OCI-M1 (cell line): ENCODE data around the gene GPR137B.
"Not testable (repeated sequence)": the region's sequence is repeated elsewhere in the genome, so short reads cannot be mapped to it uniquely, and the experiment has no call there.

Source experiments
- DNase-seq: peaks from one replicate; lab custom pipeline; 2025; lab: John Stamatoyannopoulos, UW

Gene GPR137B

DNA sequence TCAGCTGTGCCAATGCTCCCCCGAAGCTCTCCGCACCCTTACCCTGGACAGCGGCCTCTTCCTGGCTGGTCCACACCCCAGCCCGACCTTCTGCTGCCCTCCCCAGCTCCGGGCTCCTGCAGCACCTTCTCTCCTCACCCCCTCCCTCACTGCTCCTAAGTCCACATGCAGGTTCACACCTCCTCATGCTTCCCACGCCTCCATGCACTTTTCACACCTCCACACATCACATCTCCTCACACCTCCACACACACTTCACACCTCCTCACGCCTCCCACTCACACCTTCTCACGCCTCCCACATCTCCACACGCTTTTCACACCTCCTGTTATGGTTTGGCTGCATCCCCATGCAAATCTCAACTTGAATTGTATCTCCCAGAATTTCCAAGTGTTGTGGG lies 18.9 kb downstream of the GPR137B start:
- no peak for DNase-seq

- not testable (repeated sequence) for DNase-seq
These were observed 19.4 kb downstream of the GPR137B start for GRCh38 chr1:236161755-236162154.

DNA sequence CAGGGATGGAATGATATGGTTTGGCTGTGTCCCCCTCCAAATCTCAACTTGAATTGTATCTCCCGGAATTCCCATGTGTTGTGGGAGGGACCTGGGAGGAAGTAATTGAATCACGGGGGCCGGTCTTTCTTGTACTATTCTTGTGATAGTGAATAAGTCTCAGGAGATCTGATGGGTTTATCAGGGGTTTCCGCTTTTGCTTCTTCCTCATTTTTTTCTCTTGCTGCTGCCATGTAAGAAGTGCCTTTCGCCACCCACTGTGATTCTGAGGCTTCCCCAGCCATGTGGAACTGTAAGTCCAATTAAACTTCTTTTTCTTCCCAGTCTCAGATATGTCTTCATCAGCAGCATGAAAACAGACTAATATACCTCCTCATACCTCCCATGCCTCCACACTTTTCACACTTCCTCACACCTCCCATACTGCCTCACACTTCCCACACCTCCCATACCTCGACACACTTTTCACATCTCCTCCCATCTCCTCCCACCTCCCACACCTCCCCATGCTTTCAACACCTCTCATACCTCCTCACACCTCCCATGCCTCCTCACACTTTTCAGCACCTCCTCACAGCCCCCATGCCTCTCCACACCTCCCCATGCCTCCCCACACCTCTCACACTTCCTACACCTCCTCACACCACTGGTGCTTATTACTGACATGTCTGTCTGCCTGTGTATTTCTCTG lies 21.3 kb downstream of the GPR137B start:
- peak; percentile 62 for DNase-seq

- no peak for DNase-seq
These were observed 21.9 kb downstream of the GPR137B start for GRCh38 chr1:236164273-236164672.

GRCh38 chr1:236165238-236165981 lies 23.1 kb downstream of the GPR137B start:
- DNase-seq: no peak

DNA sequence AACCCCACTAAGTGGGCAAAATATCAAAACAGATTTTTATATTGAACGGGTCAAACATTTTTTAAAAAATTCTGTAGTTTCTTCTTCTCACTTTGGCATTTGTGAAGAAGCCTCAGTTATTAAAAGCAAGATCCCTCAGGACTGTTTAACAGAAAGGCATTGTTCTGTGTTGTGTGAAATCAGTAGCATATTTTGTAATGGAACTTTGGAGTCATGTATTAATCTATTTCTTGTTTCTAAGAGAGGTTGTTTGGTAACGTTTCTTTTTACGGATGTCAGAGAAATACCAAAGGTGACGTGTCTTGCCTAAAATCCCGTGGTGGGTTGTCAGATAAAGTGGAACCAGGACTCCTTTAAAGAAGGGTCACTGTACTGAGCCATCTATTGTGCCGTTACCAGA lies 23.7 kb downstream of the GPR137B start:
- DNase-seq: no peak

- DNase-seq: no peak
These were observed 24.8 kb downstream of the GPR137B start for GRCh38 chr1:236167154-236167553.

GRCh38 chr1:236167578-236167977 lies 25.2 kb downstream of the GPR137B start:
- no peak for DNase-seq

- no peak for DNase-seq
These were observed 26.5 kb downstream of the GPR137B start for GRCh38 chr1:236168716-236169429.

- no peak for DNase-seq
These were observed 29.8 kb downstream of the GPR137B start for GRCh38 chr1:236172041-236172579.

GRCh38 chr1:236173174-236173767 lies 30.9 kb downstream of the GPR137B start:
- DNase-seq: no peak

DNA sequence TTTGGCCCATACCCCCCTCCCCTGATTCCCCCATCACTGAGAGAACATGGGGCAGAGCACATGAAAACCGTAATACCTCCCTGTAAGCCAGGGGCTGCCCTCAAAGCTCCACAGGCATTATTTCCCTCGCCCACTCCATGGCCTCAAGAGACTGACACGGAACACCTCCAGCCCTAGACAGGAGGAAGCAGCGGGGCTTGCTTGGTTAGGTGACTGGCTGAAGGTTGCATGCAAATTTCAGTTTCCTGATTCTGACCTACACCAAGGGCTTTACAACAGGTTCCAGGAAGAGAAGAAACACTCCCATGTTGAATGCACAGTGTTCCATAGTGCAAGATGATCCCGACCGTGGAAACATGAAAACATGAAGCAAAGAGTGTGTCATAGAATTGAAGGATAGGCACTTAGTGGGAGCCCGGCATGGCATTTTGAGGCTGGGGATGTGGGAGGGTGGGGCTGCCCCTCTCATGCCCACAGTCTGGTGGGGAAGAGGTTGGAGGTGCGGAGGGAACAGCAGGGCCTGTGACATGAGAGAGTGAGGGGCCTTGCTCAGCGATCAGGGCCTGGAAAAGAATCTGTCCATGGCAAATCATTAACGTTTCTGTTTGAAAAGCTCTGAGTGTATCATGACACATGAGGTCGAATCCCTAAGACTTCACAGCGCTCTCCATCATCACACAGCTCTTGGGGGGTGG lies 33.5 kb downstream of the GPR137B start:
- no peak for DNase-seq

DNA sequence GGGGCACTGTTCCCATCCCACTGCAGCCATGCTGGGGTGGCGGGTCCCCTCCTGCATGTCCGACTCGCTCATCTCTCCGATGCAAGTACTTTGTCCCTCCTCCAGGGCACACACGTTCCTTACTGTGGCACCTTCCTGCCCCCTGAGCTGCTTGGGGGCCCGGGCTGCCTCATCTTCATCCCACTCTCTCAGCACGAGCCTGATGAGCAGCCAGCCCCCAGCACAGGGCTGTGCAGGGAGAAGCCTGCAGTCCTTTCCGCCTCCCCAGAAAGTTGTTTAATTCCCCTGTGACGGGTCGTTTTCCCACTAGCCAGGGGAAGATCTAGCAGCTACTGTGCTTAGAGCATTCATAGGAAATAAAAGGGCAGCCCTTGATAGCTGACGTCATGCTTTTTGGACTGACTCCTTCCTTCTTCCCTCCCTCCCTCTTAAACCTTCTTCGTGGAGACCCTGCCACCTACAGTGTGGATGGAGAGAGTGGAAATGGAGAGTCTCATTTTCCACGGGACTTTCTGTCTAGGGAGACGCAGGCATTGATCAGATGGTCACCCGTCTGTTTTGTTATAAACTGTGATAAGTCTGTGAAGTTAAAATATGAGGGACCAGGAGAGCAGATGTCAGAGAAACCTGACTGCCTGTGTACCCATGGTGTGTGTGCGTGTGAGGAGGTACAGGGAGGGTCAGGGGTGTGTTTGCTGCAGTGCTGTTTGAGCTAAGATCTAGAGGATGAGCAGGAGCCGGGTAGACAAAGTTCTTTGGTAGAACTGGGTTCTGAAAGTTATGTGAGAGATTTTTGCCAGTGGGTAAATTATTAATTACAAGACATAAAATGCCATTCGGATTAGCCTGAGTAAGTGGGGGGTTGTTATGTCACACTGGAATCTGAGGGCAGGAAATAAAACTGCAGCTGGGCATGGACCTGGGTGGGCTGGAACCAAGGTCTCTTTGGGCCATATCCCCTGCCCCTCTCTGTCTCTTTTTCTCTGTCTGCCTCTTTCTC lies 34.3 kb downstream of the GPR137B start:
- DNase-seq: peak; percentile 9

- no peak for DNase-seq
These were observed 37.3 kb downstream of the GPR137B start for GRCh38 chr1:236179634-236180033.

DNA sequence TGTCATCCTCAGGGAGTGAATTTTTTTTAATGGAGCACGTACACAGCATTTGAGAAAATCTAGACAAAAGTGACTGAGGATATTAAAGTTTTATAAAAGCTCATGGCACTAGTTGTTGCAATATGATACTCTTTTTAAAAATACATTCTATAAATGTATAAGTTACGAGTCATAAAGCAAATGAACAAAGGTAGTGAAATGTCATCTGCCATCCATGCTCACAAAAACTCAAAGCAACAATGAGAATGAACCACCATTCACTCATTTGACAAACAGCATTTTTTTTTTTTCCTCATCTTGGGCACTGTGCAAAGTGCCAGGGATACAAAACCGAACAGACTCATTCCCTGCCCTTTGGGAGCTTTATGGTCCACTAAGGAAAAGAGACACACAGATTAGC lies 38.7 kb downstream of the GPR137B start:
- no peak for DNase-seq

- DNase-seq: no peak
These were observed 43.3 kb downstream of the GPR137B start for GRCh38 chr1:236185687-236186086.

DNA sequence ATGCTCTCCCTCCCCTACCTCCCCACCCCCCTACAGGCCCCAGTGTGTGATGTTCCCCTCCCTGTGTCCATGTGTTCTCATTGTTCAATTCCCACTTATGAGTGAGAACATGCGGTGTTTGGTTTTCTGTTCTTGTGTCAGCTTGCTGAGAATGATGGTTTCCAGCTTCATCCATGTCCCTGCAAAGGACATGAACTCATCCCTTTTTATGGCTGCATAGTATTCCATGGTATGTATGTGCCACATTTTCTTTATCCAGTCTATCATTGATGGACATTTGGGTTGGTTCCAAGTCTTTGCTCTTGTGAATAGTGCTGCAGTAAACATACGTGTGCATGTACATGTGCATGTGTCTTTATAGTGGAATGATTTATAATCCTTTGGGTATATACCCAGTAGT lies 44.1 kb downstream of the GPR137B start:
- not testable (repeated sequence) for DNase-seq

GRCh38 chr1:236188084-236188483 lies 45.7 kb downstream of the GPR137B start:
- DNase-seq: peak; percentile 30

- no peak for DNase-seq
These were observed 50.8 kb downstream of the GPR137B start for GRCh38 chr1:236193184-236193583.

- no peak for DNase-seq
These were observed 58.6 kb downstream of the GPR137B start for GRCh38 chr1:236200925-236201324.
